Ectodermal cell (in vitro differentiated cells): ENCODE measurements around the gene MS4A4A.
"Not testable (repeated sequence)": the region's sequence is repeated elsewhere in the genome, so short reads cannot be mapped to it uniquely, and the experiment has no call there.

ENCODE experiments used
- H3K27ac ChIP-seq: 2 replicates; pipeline ENCODE4 v1.7.0; 2013; ENCODE audit warnings: mild to moderate bottlenecking, low read depth, low read length; ENCODE audit not compliant: insufficient read depth, poor library complexity, severe bottlenecking
- H3K27me3 ChIP-seq: 2 replicates; pipeline ENCODE4 v1.7.0; 2013; ENCODE audit warnings: mild to moderate bottlenecking, low read length; ENCODE audit not compliant: insufficient read depth, control insufficient read depth, poor library complexity, severe bottlenecking
- H3K36me3 ChIP-seq: one replicate; pipeline ENCODE4 v1.7.0; 2013; ENCODE audit warnings: low read length; ENCODE audit not compliant: control insufficient read depth, insufficient read depth
- H3K4me1 ChIP-seq: one replicate; pipeline ENCODE4 v1.7.0; 2013; ENCODE audit warnings: low read length; ENCODE audit not compliant: control insufficient read depth, insufficient read depth
- H3K4me3 ChIP-seq: 2 replicates; pipeline ENCODE4 v1.7.0; 2013; ENCODE audit warnings: low read depth, low read length, control low read depth; ENCODE audit not compliant: insufficient read depth
- H3K9me3 ChIP-seq: 2 replicates; pipeline ENCODE4 v1.7.0; 2013; ENCODE audit warnings: mild to moderate bottlenecking, low read length, moderate library complexity; ENCODE audit not compliant: control insufficient read depth
- WGBS, 2 experiments: methylation state at CpG; one replicate each; pipeline ENCODE4 v1.1.7; 2013; ENCODE audit warnings: missing lambda C conversion rate in 2 of 2; 5-methylcytosine and 5-hydroxymethylcytosine counted together

MS4A4A gene

DNA sequence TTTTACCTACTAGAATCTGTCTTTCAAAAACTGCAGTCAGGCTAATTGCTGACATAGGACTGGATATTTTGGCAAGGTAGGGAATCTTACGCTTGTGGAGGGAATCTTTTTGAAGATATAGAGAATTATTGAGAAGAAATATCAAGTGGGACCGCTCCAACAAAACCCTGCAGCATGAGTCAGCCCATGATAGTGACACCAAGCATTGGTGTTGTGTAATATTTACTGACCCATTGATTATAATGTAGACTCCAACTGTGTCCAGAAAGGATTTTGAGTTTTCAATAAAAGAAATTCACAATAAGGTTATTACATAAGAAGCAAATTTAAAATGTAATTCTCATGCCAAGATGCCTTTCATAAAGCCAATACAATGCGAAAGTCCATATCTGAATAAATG is 20.7 kb downstream of the MS4A4A start:
- Histone ChIP-seq H3K27ac (no peak overlapping the region), H3K4me3 (no peak overlapping the region), H3K4me1 (no peaks in the 10 kb centered on the region), H3K36me3 (no peaks in the 10 kb centered on the region), H3K27me3 (no peaks in the 10 kb centered on the region), H3K9me3 (no peaks in the 10 kb centered on the region)
- WGBS, 2 experiments = 87 to 89% methylated on average over 2 of the region's 3 CpGs

DNA sequence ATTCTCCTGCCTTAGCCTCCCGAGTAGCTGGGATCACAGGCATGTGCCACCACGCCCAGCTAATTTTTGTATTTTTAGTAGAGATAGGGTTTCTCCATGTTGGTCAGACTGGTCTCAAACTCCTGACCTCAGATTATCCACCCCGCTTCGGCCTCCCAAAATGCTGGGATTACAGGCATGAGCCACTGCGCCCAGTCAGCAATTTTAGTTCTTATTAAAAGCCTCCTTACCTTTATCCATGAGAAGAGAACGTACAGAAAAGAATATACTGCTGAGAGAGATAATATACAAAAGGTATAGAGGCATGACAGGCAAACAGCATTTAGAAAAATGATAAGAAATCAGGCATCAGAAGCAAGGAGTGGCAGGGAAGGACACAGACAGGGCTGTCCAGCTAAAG is 21.4 kb downstream of the MS4A4A start:
- not testable (repeated sequence) for H3K27ac ChIP-seq, H3K36me3 ChIP-seq, H3K9me3 ChIP-seq, H3K4me3 ChIP-seq, H3K4me1 ChIP-seq, H3K27me3 ChIP-seq
- WGBS, 2 experiments = 96% methylated on average over 6 of the region's 6 CpGs

DNA sequence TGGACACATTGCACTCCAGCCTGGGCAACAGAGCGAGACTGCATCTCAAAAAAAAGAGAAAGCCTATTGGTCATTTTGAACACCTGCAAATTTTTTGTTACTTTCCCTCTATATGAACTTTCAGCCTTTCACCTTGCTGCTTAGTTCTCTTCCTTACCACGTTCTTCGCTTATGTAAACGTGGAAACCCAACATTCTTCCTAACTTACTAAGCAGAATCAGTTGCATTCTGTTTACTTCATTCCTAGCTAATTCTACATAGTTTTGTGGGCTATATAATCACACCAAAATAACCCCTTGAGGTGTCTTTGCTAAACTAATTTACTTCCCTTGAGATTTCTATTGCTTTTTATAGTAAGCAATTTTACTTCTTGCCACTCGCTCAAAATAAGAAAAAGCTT is 23.2 kb downstream of the MS4A4A start:
- 88 to 94% methylated on average over 4 to 5 of the region's 5 CpGs for WGBS, 2 experiments

DNA sequence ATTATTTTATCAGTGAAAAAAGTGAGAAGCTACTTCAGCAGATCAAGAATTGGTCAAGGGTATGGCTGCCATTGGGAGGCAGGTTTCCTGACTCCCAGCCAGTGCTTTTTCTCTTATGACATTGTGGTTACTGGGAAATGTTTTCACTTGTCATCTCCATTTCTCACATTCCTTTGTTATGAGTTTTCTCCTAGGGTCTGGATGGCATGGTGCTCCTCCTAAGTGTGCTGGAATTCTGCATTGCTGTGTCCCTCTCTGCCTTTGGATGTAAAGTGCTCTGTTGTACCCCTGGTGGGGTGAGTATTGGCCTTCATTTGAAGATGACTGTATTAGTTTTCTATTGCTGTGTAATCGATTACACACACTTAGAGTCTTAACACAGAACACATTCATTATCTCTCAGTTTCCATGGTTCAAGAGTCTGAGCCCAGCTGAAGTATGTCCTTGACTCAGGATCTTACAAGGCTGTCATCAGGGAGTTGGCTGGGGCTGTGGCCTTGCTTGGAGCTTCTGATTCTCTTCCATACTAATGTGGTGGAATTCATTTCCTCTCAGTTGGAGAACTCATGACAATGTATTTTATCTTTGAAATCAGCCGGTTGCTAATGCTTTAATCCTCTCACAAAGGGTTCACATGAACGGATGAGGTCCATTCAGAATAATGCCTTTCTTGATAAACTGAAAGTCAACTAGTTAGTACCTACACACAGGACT is 25.6 kb downstream of the MS4A4A start:
- no peaks in the 10 kb centered on the region for H3K4me1 ChIP-seq
- no peaks in the 10 kb centered on the region for H3K9me3 ChIP-seq
- H3K27me3 ChIP-seq = no peaks in the 10 kb centered on the region
- no peak overlapping the region for H3K4me3 ChIP-seq
- WGBS, 2 experiments = 69 to 78% methylated on average over 2 to 3 of the region's 3 CpGs
- H3K27ac ChIP-seq = no peak overlapping the region
- H3K36me3 ChIP-seq = no peaks in the 10 kb centered on the region

More for the DNA sequence above, 23.2 kb downstream of the MS4A4A start:
- H3K27ac ChIP-seq = no peak overlapping the region
- H3K36me3 ChIP-seq = no peaks in the 10 kb centered on the region
- no peaks in the 10 kb centered on the region for H3K27me3 ChIP-seq
- no peaks in the 10 kb centered on the region for H3K9me3 ChIP-seq
- no peak overlapping the region for H3K4me3 ChIP-seq
- H3K4me1 ChIP-seq = no peaks in the 10 kb centered on the region

DNA sequence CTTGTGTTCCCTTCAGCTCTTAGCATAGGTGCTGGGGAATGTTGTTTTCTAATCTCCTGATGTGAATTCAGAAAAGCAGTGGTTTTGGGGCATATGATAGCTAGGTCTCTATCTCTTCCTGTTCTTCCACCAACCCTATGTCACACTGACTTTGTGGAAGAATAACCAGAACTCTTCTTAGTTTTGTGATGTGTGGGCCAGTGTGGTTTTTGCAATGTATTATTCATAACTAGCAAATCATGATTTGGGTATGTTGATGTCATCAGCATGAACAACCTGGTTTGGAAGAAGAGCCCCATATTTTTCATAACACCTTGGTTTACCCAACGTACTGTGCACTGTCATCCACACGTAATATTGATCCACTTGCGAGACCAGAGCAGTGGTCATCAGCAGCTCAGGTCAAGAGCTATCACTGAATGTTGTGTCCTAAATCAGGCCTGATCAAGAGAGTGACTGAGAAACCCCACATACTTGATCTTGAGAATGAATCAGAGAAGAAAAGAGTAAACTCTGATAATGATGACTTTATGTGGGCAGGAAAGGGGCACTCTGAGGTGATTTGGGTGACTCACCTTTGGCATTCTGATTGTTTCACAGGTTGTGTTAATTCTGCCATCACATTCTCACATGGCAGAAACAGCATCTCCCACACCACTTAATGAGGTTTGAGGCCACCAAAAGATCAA is 27.2 kb downstream of the MS4A4A start:
- H3K36me3 ChIP-seq = no peaks in the 10 kb centered on the region
- H3K4me3 ChIP-seq = no peak overlapping the region
- H3K27me3 ChIP-seq = no peaks in the 10 kb centered on the region
- H3K27ac ChIP-seq = no peak overlapping the region
- no peaks in the 10 kb centered on the region for H3K4me1 ChIP-seq
- no peaks in the 10 kb centered on the region for H3K9me3 ChIP-seq
- 94 to 95% methylated on average over 3 of the region's 3 CpGs for WGBS, 2 experiments

GRCh38 chr11:60310407-60310998 is 30.0 kb downstream of the MS4A4A start:
- no peaks in the 10 kb centered on the region for H3K9me3 ChIP-seq
- no peaks in the 10 kb centered on the region for H3K36me3 ChIP-seq
- peaks cover 4% of the 10 kb centered on the region for H3K4me1 ChIP-seq
- H3K27me3 ChIP-seq = no peaks in the 10 kb centered on the region
- no peak overlapping the region for H3K4me3 ChIP-seq
- WGBS, 2 experiments = 69 to 92% methylated on average over 3 to 5 of the region's 5 CpGs
- no peak overlapping the region for H3K27ac ChIP-seq

GRCh38 chr11:60314635-60315321 is 34.3 kb downstream of the MS4A4A start:
- H3K9me3 ChIP-seq = no peaks in the 10 kb centered on the region
- H3K4me3 ChIP-seq = no peak overlapping the region
- no peaks in the 10 kb centered on the region for H3K36me3 ChIP-seq
- no peaks in the 10 kb centered on the region for H3K27me3 ChIP-seq
- WGBS, 2 experiments = 25 to 79% methylated on average over 1 to 2 of the region's 2 CpGs
- peaks cover 4% of the 10 kb centered on the region for H3K4me1 ChIP-seq
- H3K27ac ChIP-seq = no peak overlapping the region

- H3K4me1 ChIP-seq = peaks cover 4% of the 10 kb centered on the region
- no peak overlapping the region for H3K27ac ChIP-seq
- H3K9me3 ChIP-seq = no peaks in the 10 kb centered on the region
- H3K4me3 ChIP-seq = no peak overlapping the region
- no peaks in the 10 kb centered on the region for H3K36me3 ChIP-seq
- H3K27me3 ChIP-seq = no peaks in the 10 kb centered on the region
Measured at GRCh38 chr11:60315871-60316270, 35.4 kb downstream of the MS4A4A start.

DNA sequence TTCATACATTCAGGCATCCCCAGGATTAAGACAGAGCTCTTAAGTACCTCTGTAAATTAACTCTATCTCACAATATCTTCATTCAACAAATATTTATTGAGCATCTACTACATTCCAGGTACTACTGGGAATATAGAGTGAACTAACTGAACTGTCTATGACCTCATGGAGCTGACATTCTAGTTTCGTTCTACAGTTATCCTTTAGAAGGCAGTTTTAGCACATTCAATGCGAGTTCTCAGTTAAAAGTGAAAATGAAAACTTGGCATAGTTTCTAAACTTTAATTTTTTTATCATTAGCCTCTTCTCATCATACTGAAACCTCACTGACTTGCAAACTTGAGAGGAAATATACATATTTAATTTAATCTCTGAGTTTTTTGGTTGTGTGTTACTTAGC is 35.9 kb downstream of the MS4A4A start:
- H3K27me3 ChIP-seq = no peaks in the 10 kb centered on the region

GRCh38 chr11:60318726-60319125 is 38.3 kb downstream of the MS4A4A start:
- Histone ChIP-seq H3K27me3 (no peaks in the 10 kb centered on the region), H3K9me3 (no peaks in the 10 kb centered on the region), H3K4me3 (no peak overlapping the region), H3K4me1 (peaks cover 4% of the 10 kb centered on the region), H3K27ac (no peak overlapping the region), H3K36me3 (no peaks in the 10 kb centered on the region)
- WGBS, 2 experiments = 86 to 89% methylated on average over 2 of the region's 2 CpGs

More for the DNA sequence above, 35.9 kb downstream of the MS4A4A start:
- 86 to 88% methylated on average over 2 of the region's 2 CpGs for whole genome bisulfite sequencing, 2 experiments
- H3K4me3 ChIP-seq = no peak overlapping the region
- no peaks in the 10 kb centered on the region for H3K36me3 ChIP-seq
- H3K9me3 ChIP-seq = no peaks in the 10 kb centered on the region
- no peak overlapping the region for H3K27ac ChIP-seq
- peaks cover 4% of the 10 kb centered on the region for H3K4me1 ChIP-seq
